Measurements from ENCODE around the gene BMAL2.

The BMAL2 gene, protein sequence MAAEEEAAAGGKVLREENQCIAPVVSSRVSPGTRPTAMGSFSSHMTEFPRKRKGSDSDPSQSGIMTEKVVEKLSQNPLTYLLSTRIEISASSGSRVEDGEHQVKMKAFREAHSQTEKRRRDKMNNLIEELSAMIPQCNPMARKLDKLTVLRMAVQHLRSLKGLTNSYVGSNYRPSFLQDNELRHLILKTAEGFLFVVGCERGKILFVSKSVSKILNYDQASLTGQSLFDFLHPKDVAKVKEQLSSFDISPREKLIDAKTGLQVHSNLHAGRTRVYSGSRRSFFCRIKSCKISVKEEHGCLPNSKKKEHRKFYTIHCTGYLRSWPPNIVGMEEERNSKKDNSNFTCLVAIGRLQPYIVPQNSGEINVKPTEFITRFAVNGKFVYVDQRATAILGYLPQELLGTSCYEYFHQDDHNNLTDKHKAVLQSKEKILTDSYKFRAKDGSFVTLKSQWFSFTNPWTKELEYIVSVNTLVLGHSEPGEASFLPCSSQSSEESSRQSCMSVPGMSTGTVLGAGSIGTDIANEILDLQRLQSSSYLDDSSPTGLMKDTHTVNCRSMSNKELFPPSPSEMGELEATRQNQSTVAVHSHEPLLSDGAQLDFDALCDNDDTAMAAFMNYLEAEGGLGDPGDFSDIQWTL

DNA sequence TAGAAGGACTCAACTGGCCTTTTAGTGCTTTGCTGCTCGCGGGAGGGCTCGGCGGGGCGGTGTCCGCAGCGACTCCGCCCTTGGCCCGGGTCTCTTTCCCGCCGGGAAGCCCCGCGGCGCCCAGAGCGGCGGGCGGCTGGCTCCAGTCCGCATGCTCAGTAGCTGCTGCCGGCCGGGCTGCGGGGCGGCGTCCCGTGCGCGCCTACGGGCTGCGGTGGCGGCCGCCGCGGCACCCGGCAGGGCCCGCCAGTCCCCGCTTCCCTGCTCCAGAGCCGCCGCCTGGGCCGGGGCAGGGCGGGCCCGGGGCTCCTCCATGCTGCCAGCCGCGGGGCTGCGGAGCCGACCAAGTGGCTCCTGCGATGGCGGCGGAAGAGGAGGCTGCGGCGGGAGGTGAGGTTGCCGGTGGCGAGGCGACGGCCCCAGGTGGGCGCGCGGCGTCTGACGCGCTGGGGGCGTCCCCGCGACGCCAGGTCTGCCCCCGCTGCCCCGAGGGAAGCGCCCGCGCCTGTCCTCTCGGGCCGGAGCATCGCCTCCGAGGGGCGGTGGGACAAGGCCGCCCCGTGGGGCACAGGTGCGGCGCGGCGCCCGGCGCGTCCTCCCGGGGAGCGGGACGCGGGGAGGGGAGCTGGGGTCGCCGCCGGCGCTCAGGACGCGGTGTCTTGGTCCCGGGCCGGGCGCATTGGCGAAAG lies at the start of gene BMAL2:
Gene BMAL2, plus strand, starts transcription at position 123 of the 689 bp plus-strand sequence. Its CDS starts 237 bp downstream, at position 360.
- peak in 30 of 42 donors; percentile 3 to 54 (median 24) for DNase-seq
- intact Hi-C loops (cut with DNase I) = no loop called here

DNA sequence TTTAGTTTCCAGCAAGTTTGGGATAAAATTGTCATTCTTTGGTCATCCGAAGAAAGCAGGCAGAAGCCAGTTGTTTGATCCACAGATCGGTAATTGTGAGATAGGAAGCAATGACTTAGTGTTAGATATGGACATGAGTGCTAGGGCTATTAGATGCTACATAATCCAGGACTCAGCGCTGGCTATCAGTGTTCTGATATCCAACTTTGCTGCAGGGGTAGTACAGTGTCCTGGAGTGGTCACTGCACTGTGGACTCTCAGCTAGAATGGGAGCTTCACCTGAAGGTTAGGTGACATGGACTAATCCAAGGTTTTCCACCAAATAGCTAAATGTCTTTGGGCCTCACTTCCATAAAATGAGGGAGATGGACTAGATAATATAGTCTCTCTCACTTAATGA lies 48.6 kb upstream of the BMAL2 start:
- intact Hi-C loops (cut with DNase I) = no loop called here
- DNase-seq = no peak

DNA sequence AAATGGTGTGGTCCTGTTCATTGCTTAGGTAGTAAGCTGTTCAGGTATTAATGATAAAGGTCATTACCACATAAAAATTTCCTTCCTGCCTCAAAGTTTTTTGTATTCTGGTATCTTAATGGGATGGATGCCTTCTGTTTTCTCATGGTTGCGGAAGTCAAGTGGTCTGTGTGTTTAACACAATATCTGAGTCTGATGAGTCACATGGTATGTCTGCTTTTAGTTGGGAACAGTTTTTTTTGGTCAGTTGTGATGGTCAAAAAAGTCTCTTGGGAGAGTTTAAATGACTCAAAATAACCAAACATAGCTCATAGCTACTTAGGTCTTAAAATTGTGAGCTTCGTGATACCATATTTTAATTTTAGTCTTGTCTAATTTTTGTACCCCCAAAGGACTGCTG lies 47.9 kb upstream of the BMAL2 start:
- no peak for DNase-seq
- intact Hi-C loops (cut with DNase I) = no loop called here

DNA sequence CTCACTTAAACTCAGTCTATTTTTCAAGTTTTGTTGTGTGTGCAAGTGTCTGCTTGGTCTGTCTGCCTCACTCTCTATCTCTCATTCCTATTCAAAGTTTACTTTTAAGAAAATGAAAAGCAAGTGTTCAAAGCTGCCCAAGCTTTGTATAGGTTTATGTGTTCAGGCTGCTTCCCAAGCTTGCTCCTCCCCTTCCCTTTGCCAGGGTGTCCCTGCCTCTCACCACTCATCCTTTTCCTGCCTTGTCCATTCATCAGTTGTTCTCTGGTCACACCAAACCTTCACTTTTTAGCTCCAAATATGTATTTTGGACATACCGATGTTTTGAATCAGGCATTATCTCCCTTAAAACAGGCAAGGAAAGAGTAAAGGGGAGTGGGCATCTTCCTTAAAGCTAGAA lies 47.2 kb upstream of the BMAL2 start:
- intact Hi-C loops (cut with DNase I) = no loop called here
- no peak for DNase-seq

DNA sequence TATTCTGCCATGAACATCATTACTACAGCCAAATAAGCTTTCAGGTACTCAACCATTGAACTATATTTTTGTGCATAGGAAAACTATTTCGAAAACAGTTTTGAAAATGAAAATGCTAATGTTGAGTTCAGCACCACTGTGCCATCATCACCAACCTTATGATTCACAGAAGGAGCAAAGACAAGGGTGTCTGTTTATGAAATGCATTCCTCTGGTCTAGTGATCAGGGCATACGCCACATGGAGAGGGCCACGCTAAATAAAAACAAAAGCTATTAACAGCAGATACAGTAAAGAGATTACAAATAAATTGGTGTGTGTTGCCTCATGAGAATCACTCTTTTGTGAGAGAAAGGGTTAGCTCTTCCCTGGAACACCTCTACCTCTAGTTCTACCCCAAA lies 43.2 kb upstream of the BMAL2 start:
- intact Hi-C loops (cut with DNase I) = no loop called here

DNA sequence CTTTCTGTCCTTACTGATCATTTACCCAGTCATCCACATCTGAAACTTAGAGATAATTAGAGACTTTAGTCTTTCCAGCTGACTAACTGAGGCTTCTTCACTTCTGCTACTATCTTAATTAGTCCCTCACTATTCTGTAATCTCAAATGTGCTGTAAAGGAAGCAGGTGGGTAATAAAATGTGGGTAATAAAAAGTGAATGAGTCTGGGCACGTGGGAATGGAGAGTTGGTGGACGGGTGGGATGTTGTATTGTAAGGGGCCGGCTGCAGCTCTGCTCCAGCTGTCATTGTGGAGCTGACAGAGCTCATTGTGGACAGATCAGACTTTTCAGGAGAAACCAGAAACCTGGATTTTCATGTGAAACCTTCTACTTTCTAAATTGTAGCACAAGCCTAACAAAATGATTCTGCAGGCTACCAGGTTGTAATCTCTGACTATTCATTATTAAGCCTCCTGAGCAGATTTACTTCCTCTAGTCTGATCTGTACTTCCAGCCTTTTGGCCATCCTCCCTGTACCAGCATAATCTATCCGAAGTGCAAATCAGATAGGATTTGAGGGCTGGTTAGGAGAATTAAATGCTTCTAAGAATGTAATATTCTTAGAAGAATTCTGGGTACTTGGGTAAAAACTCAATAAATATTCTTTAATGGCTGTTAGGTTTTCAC lies 42.0 kb upstream of the BMAL2 start:
- intact Hi-C loops (cut with DNase I) = no loop called here
- no peak for DNase-seq

More for the DNA sequence above, 43.2 kb upstream of the BMAL2 start:
- no peak for DNase-seq

DNA sequence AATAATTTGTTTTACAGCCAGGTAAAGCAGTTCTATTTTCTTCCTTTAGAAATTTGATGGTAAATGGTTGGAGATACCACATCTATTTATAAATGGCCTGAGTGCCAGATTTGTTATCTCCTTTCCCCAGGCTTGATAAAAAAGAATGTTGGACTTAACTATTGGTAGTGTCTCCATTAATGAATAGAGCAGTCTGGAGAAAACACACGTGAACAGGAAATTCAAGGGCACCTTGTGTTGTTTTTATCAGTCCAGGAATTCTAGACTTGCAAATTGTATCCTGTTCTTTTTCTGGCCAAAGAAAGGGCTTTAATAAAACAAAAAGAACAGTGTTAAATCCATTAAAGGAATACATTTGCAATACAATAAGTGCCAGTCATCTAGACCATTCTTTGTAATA lies 40.8 kb upstream of the BMAL2 start:
- no peak for DNase-seq
- intact Hi-C loops (cut with DNase I) = no loop called here

DNA sequence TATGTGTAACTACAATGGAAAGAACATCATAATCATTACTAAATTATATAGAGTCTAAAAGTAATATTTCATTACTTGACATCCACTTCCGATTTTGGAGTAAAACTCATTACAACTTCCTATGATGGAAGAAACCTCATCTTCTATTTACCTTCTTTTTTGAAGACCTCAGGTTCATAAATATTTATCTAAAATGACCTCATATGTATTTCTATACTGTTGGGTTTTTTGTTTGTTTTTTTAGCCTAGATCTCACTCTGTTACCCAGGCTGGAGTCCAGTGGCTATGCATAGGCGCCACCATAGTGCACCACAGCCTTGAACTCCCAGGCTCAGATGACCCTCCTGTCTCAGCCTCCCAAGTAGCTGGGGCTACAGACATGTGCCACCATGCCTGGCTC lies 39.9 kb upstream of the BMAL2 start:
- intact Hi-C loops (cut with DNase I) = no loop called here
- DNase-seq = no peak

DNA sequence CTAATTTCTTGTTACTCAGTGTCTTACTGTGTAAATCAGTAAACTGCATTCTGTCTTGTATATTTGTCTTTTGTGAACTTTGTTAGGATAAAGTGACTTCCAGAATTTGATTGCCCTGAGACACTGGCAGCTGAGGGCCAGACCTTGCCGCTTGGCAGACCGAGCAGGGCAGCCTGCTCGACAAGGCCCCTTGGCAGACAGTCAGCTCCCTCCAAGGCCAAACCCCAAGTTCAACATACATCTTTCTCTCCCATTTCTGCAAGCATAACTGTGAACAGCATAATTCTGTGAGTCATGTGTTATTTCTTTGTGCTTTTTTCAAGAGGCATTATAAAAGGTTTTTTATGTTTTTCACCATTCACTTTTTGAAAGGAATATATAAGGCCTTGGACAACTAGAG lies 39.2 kb upstream of the BMAL2 start:
- peak in 3 of 42 donors; percentile 12 to 22 (median 15) for DNase-seq
- intact Hi-C loops (cut with DNase I) = no loop called here

DNA sequence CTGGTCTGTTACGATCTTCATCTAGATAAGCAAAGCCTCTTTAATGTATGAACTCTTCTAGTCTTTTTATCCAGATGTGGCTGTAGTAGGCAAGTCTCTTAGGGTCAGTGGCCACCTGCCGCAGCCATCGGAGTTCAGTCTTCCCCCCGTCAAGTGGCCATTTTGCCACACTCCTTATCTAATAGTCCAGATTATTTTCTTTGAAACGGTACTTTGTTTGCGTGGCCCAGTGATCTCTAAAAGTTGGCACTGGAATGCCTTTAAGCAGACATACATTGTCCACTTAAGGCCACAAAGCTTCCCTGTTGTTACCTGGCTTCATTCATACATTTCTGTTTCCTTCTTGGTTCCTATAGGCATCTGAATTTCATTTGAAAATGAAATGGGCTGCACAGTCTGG lies 36.0 kb upstream of the BMAL2 start:
- DNase-seq = no peak
- intact Hi-C loops (cut with DNase I) = no loop called here

DNA sequence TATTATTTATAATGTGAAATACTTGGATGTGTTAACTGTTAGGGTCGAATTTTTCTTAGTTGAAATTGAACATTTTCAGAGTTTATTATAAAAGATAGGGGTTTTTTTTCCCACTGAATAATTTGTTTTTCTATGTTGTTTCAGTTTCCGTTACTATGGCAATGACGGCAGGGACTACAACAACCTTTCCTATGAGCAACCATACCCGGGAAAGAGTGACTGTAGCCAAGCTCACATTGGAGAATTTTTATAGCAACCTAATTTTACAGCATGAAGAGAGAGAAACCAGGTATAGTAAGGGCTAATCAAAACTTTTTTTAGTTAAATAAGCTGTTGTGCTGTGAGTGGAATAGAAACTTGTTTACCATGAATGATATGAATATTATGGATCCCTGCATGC lies 35.1 kb upstream of the BMAL2 start:
- no peak for DNase-seq

DNA sequence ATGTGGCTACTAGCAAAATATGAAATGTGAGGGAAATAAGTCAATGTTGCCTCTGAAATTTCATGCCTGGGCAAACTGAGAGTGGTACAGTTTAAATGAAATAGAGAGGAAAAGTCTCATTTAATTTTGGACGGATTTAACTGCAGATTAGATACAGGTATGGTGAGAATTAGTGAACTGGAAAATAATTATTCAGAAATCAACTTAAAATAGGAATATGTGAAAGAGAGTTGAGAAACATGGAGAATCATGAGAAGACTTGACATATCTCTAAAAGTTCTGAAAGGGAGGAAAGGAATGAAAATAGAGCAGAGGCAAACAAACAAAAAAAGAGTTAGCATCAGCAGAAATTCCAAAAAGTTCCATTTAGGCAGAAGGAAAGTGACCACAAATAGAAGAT lies 33.5 kb upstream of the BMAL2 start:
- DNase-seq = no peak
- intact Hi-C loops (cut with DNase I) = no loop called here

More for the DNA sequence above, 35.1 kb upstream of the BMAL2 start:
- intact Hi-C loops (cut with DNase I) = no loop called here

DNA sequence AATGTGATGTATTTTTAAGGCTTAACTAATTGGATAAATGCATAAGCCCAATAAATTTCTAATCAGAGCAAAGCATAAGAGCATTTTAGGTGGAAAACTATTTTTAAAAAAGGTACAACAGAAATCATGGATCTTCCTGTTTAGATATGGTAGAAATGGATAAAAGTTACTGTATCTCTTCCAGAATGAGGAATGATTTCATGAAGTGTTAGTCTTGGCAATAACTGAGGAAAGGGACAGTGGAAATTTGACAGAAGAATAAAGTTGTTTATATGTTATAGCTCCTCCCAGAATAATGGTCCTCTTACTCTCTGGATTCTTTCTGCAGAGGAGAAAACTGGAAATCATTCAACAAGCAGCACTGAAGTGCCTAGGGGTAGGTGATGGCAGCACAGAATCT lies 32.4 kb upstream of the BMAL2 start:
- no peak for DNase-seq
- intact Hi-C loops (cut with DNase I) = loop anchor here (10.0 kb wide), 1 partner anchor 285 kb away; the partner anchor contains the start of gene TM7SF3

DNA sequence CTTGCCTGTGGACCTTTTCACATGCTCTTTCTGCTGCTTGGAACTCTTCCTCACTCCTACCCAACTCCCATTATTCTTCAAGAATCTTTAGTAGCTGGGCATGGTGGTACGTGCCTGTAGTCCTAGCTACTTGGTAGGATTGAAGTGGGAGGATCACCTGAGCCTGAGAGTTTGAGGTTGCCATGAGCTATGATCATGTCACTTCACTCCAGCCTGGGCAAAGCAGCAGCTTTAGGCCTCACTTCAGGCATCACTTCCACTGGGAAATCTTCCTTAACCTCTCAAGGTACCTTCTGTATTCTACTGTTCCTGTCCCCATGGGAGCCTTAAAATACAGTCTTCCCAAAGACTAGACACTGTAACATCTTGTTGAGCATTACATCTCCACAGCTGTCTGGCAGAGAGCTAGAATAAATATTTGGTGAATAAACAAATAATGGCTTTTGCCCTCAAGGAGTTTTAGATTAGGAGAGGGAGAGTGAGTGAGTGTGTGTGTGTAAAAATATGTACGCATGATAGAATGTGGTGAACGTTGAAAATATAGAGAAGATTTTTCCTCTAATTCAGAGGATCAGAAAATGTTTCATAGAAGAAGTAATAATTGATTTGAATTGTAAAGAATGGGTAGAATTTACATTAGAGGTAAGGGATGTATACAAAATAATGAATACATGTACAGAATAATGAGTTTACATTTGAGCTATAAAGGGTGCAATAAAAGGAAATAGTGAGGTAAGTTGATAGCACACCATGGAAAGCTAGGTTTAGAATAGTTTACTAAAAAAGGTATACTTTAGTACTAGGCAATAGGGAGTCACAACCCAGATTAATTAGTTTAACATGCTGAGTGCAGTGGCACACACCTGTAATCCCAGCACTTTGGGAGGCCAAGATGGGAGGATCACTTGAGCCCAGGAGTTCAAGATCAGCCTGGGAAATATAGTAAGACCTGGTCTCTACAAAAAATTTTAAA lies 29.2 kb upstream of the BMAL2 start:
- intact Hi-C loops (cut with DNase I) = loop anchor here (10.0 kb wide), 1 partner anchor 289 kb away; the partner anchor contains the start of gene TM7SF3
- DNase-seq = no peak

DNA sequence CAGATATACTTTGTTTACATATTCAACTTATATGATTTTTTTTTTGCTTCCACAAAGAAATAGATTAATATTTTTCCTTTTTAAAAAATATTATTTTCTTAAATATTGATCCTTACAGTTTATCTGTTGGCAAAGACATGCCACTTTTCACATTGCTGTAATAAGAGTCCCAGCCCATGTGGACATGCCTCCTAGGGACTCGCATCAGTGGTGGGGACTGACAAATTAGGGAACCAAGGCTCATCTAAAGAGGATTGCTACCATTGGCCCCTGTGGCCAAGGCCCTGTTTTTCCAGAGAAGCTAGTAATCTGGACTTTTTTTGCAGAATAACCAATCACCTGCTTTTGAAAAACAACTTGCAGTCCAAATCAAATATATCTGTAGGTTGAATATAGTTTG lies 27.8 kb upstream of the BMAL2 start:
- intact Hi-C loops (cut with DNase I) = loop anchor here (10.0 kb wide), 1 partner anchor 290 kb away; the partner anchor contains the start of gene TM7SF3

DNA sequence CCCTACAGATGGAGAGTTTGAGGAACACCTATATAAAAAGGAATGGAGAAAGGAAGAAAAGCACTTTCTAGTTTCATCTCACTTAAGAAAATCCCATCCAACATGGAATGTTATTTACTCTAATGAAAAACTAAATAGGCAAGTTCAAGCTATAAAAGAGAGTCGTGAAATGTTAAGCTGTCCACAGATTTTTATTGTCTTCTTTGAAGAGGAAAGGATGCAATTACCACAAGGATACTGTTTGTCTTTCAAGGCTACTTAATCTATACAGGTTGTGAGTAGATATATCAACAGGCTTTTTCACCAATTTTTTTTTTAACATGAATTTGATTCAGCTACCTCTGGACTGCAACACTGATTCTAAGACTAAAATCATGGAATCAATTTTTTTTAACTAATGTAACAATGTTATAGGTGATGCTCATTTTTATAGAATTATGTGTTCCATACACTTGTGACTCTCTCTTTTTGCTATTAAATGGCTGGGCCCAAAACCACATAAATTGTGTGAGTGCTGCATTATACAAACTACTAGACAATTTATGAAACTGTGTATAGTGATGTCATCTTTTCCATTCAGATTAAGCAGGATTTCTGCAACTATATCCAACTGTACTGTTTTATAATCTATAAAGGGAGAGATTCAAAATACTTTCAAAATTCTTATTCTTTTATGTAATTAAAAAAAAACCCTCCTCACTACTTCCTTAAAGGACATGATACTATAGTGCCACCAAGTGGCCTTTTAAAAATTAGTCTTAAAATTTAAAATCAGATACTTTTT lies 26.8 kb upstream of the BMAL2 start:
- DNase-seq = no peak
- intact Hi-C loops (cut with DNase I) = loop anchor here (10.0 kb wide), 1 partner anchor 291 kb away; the partner anchor contains the start of gene TM7SF3

More for the DNA sequence above, 27.8 kb upstream of the BMAL2 start:
- no peak for DNase-seq

DNA sequence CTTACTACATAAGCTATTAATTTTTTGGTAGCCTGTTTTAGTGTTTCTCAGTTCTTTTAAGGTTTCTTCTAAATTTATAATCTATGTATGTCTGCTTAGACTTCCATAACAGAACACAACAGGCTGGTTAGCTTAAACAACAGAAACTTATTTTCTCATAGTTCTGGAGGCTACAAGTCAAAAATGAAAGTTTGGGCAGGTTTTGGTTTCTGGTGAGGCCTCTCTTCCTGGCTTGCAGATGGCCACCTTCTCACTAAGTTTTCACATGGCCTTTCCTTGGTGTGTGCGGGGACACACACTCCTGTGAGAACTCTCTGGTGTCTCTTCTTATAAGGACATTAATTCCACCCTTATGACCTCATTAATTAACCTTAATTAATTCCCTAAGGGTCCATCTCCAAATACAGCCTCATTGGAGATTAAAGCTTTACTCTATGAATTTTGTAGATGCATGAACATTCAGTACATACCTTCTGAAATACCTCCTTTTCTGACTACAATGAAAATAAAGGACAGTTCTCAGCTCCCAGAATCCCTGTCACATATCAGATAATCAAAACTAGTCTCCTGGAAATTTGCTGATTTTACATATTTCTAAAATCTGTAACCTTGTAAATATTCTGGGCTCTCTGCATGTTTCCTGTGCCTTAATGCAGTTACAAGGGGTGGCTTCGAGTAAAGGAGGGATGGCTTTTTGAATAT lies 23.2 kb upstream of the BMAL2 start:
- intact Hi-C loops (cut with DNase I) = loop anchor here (10.0 kb wide), 1 partner anchor 295 kb away; the partner anchor contains the start of gene TM7SF3

More for the DNA sequence above, 23.2 kb upstream of the BMAL2 start:
- no peak for DNase-seq
